ENCODE data around the gene NUCB1. TPM values are rescaled to one million over a fixed set of nuclear protein-coding genes. Genes with fewer than 3 reads are reported as not detected.
"Not testable (repeated sequence)": the region's sequence is repeated elsewhere in the genome, so short reads cannot be mapped to it uniquely, and the experiment has no call there.

The NUCB1 gene
- polyA plus RNA-seq, 1 donor: 175 TPM

GRCh38 chr19:48874303-48875135 is 25.6 kb upstream of the NUCB1 start:
- no peak for DNase-seq

- DNase-seq: not testable (repeated sequence)
Observed at GRCh38 chr19:48876043-48876981, 23.8 kb upstream of the NUCB1 start.

- DNase-seq: no peak
Observed at GRCh38 chr19:48877855-48878195, 22.3 kb upstream of the NUCB1 start.

GRCh38 chr19:48878196-48879024 is 21.7 kb upstream of the NUCB1 start:
- DNase-seq: no peak

GRCh38 chr19:48879025-48879637 is 21.0 kb upstream of the NUCB1 start:
- DNase-seq: no peak

- DNase-seq: not testable (repeated sequence)
Observed at GRCh38 chr19:48879696-48880095, 20.4 kb upstream of the NUCB1 start.

- DNase-seq: no peak
Observed at GRCh38 chr19:48881741-48882657, 18.1 kb upstream of the NUCB1 start.

- no peak for DNase-seq
Observed at GRCh38 chr19:48883726-48884125, 16.4 kb upstream of the NUCB1 start.

GRCh38 chr19:48887861-48888612 is 12.1 kb upstream of the NUCB1 start:
- no peak for DNase-seq

- DNase-seq: not testable (repeated sequence)
Observed at GRCh38 chr19:48889496-48889895, 10.6 kb upstream of the NUCB1 start.

GRCh38 chr19:48890551-48890950 is 9.6 kb upstream of the NUCB1 start:
- no peak for DNase-seq

GRCh38 chr19:48895226-48895625 is 4.9 kb upstream of the NUCB1 start:
- no peak for DNase-seq

- no peak for DNase-seq
Observed at GRCh38 chr19:48896191-48896720, 3.9 kb upstream of the NUCB1 start.

- DNase-seq: no peak
Observed at GRCh38 chr19:48897181-48897580, 2.9 kb upstream of the NUCB1 start.

GRCh38 chr19:48899386-48899749 is 744 bp upstream of the NUCB1 start:
- not testable (repeated sequence) for DNase-seq

- DNase-seq: no peak
Observed at GRCh38 chr19:48900477-48901406, 630 bp downstream of the NUCB1 start.

- not testable (repeated sequence) for DNase-seq
Observed at GRCh38 chr19:48902291-48902690, 2.2 kb downstream of the NUCB1 start.

GRCh38 chr19:48903788-48904187 is 3.7 kb downstream of the NUCB1 start:
- not testable (repeated sequence) for DNase-seq

GRCh38 chr19:48905664-48906063 is 5.6 kb downstream of the NUCB1 start:
- DNase-seq: no peak

Data from hindlimb muscle (tissue), 1 donor.